Limb (tissue), 2 donors: Measurements from ENCODE around the gene CLK2.
A peak's percentile ranks its signal among the peaks of the same experiment; 100 is the strongest.

ENCODE experiments used
- DNase-seq, 2 donors: peaks; one replicate each; pipeline ENCODE4 v3.0.0-alpha.2; 2016; ENCODE audit errors: extremely low spot score in 2 of 2

Gene CLK2

DNA sequence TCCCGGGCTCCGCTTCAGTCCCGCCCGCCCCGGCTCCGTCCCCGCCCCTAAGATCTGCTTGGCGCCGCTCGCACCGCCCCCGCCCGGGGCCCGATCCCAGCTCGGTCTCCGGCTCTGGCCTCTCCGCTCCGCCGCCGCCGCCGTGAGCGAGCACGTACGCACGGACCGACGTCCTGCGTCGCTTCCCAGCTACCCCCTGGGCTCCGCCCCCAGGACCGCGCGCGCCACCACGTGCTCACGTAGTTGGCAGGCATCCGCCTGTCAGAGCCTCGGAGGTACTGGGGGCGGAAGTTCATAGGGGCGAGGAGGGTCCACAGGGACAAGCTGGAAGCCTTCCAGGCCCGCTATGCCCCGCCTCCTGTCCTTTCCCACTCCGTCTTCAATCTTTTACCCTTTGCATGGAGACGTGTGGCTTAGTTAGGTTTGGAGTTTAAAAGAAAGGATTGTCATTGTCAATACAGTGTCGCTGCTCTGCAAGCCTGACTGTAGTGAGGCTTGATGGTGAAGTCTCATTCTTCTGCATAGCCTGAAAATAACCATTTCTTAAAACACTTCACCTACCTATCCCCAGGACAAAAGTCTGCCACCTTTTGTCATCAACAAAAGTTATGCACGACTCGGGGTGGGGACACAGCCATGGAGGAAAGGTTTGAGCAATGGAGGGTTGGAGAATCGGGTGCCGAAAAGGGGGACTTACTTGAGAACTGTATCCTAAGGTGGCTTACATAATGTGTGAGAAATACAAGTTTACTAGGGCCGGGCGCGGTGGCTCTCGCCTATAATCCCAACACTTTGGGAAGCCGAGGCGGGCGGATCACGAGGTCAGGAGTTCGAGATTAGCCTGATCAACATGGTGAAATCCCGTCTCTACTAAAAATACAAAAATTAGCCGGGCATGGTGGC is at the start of gene CLK2:
TSS of gene CLK2 (minus strand) at position 162 of the 903 bp plus-strand sequence. CDS start 2,527 bp downstream, outside the sequence.
- DNase-seq = peak; percentile 95 to 97

DNA sequence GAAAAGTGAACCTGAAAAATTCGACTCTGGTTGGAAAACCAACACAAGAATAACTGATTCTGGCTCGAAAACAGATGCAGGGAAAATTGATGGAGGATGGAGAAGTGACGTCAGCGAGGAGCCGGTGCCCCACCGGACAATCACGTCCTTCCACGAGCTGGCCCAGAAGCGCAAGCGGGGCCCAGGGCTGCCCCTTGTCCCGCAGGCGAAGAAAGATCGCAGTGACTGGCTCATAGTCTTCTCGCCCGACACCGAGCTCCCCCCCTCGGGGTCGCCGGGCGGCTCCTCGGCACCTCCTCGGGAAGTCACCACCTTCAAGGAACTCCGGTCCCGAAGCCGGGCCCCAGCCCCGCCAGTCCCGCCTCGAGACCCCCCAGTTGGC is 49.3 kb upstream of the CLK2 start:
- DNase-seq = peak in 1 of 2 donors; percentile 24

DNA sequence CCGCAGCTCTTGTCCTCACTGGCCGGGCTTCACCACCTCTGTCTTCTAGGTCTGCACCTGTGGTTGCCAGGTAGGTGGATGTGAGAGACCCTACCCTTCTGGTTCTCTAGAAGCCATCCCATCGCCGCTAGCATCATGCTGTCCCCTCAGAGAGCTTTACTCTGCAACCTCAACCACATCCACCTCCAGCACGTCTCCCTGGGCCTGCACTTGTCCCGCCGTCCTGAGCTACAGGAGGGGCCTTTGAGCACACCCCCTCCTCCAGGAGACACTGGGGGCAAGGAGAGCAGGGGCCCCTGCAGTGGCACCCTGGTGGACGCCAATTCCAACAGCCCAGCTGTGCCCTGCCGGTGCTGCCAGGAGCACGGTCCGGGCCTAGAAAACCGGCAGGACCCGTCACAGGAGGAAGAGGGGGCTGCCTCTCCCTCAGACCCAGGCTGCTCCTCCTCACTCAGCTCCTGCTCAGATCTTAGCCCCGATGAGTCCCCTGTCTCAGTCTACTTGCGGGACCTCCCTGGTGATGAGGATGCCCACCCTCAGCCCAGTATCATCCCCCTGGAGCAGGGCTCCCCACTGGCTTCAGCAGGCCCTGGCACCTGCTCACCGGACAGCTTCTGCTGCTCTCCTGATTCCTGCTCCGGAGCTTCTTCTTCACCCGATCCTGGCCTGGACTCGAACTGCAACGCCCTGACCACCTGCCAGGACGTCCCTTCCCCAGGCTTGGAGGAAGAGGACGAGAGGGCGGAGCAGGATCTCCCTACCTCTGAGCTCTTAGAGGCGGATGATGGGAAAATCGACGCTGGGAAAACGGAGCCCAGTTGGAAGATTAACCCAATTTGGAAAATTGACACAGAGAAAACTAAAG is 48.6 kb upstream of the CLK2 start:
- peak in 1 of 2 donors; percentile 40 for DNase-seq

DNA sequence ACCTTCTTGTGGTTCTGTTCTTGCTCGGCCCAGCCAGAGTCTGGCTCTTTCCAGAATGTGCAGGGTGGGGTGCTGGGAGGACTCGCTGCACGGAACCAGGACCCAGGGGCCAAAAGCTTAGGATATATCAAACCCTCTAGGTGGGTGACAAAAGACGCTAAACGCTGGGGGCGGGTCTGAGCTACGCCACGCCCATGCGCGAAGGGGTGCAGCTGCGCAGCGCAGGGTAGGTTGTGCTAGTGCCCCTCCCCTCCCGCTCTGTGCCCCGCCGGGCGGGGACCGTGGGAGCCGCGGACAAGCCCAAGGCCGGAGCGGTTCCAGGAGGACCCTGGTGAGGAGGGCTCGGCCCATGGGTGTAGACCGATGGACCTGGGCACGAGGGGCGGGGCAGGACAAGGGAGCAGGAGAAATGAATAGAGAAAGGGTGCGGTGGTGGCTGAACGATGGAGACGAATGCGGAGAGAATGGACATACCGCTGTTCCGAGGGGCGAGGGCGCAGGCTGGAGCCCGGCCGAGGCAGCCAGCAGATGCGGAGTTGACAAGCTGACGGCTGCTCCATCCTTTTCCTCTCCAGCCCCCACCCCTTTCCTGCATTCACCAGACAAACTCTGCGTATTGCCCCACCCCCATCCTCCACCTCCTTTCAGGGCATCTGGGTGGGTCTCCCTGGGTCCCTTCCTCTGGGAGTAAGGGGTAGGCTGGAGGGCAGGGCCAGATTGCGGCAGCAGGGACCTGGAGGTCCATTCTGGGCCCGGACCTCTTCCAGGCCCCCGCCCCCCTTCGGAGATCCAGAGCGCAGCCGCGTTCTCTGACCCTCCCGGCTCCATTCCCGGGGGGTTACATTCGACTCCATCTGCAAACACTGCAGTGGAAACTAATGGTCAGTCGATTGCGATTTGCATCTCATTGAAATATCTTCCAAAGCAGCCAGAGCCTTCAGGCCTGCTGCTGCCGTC is 47.6 kb upstream of the CLK2 start, which contains the start of gene RUSC1:
TSS of gene RUSC1 (plus strand) at position 234 of the 957 bp plus-strand sequence. CDS start 880 bp downstream, outside the sequence.
- peak; percentile 56 to 88 for DNase-seq

DNA sequence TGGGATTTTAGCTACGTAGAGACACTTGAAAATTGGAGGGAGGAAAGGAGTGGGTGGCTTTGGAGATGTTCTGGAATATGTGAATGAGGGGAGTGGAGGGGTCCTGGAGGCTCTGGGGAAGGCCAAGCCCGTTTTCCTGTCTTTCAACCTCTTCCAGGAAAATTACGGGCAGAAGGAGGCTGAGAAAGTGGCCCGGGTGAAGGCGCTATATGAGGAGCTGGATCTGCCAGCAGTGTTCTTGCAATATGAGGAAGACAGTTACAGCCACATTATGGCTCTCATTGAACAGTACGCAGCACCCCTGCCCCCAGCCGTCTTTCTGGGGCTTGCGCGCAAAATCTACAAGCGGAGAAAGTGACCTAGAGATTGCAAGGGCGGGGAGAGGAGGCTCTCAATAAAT is 46.9 kb upstream of the CLK2 start:
- no peak for DNase-seq

DNA sequence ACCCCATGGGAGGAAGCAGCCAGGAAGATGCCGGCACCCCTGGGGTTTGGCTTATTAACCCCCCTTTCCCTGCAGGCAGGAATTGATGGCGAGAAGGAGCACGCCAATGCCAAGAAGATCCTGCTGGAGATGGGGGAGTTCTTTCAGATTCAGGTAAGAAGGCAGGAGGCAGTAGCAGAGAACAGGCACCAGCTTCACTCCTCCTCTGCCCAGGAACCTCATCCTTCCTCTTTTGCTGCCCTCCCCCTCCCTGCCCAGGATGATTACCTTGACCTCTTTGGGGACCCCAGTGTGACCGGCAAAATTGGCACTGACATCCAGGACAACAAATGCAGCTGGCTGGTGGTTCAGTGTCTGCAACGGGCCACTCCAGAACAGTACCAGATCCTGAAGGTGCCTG is 46.2 kb upstream of the CLK2 start:
- DNase-seq = no peak

DNA sequence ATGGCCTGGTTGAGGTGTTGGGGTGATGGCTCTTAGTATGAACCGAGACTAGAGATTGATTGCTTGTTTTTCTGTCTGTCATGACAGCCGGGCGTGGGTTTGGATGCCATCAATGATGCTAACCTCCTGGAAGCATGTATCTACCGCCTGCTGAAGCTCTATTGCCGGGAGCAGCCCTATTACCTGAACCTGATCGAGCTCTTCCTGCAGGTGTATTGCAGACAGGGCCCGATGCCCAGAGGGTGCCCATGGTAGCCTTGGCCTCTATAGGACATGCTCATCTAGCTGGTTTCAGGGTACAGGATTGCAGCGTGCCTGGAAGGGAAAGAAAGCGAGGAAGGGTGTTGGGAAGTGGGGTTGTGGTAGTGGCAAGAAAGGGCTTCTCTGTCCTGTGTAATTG is 44.8 kb upstream of the CLK2 start:
- DNase-seq = no peak

DNA sequence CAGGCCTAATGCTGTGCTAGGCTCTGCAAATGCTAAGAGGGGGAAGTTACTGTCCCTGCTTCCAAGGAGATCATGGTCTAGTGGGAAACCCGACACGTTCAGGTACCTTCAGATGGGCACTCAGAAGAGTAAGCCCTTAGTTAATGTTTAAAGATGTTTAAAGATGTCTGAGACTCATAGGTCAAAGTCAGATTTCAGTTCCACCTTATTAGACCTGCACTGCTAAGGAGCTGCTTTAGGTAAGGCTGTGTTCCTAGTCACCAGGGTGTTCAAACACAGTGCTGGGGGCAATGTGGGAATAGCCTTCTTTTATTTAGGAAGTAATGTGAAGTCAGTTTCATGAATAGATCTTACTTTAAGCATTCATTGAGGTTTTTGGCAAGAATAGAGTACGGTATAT is 43.6 kb upstream of the CLK2 start:
- DNase-seq = no peak

DNA sequence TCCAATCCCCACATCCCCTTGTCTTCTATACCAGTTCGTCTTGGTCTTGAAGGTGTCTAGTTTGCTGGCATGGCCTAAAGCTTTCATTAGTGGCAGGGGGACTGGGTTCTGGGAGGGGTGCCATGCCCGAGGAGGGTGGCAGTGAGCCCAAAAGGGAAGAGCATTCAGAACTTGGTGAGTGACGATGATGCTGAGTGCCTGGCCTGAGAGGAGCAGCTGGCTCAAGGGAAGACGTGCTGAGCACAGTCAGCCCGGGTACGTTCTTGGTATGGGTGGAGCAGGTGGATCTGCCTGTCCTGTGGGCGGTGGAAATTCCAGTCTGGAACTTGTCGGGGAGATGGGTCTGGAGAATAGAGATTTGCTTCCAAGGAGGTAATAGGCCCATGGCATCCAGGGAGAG is 40.0 kb upstream of the CLK2 start:
- no peak for DNase-seq

DNA sequence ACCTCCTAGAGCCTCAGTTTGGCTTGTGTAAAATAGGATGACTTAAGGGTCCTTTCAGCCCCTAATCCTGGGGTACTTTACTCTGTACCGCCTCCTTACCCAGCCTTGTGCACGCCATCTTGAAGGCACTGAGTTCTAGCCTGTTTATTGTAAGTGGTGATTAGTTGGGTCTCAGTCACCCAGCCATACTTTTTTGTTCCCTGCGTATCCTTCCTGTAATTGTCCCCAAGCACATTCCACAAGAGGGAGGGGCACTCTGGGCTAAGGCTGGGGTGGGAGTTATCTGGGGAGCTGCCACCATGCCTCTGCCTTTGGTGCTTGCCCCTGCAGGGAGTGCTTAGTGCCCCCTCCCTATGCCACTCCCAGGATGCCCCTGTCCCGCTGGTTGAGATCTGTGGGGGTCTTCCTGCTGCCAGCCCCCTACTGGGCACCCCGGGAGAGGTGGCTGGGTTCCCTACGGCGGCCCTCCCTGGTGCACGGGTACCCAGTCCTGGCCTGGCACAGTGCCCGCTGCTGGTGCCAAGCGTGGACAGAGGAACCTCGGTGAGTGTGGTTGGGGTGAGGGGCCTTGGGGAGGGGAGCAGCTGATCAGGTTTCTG is 36.2 kb upstream of the CLK2 start:
- DNase-seq = peak in 1 of 2 donors; percentile 46

DNA sequence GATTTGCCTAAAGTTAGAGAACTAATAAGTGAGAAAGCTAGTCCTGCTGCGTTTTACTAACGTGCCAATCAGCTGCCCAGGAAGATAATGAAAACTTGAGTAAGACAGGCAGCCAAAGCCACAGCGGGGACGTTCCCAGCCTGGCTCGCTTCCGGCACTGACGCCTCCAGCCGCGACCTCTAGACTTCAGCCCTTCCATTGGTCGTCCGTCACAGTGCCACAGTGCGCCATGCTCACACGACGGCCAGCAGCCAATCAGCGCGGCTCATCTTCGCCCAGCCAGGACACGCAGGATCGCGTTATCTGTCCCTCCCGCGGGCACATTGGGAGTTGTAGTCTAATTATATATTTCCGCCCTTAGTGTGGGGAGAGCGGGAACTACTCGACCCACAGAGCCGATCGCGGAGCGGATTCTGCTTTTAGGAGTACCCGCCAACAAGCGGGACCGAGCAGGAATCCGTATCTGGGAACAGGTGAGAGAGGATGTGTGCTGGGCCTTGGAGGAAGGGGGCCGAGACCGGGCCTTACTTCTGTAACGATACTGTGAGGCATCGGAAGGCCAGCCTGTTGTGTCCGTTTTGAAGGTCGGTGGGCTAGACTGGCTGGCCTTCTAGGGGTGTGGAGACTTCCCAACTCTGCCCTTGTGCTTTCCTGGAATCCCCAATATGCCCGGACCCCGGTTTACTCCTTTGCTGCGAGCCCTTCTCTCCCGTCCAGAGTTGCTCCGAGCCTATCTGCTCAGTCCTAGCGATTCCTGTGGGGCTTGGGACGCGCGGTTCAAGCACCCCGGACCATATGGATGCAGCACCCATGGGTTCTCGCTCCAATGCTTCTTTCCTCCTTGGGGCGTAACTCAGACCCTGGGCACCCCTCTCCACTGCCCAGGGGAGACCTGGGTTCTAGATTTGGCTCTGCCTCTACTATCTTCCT is 35.5 kb upstream of the CLK2 start, which contains the start of gene FDPS:
TSS of gene FDPS (plus strand) at position 374 of the 930 bp plus-strand sequence. CDS start 924 bp downstream, outside the sequence.
- DNase-seq = peak; percentile 97 to 99

DNA sequence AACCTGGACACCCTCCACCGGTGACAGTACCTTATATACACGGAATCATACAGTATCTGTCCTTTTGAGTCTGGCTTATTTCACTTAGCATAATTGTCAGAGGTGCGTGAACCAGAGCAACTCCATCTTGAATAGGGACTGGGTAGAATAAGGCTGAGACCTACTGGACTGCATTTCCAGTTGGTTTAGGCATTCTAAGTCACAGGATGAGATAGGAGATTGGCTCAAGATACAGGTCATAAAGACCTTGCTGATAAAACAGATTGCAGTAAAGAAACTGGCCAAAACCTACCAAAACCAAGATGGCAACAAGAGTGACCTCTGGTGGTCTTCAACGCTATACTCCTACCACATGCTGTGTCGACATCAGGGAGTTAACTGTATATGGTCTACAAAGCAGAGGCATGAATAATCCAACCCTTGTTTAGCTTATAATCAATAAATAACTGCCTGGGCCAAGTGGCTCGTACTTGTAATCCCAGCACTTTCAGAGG is 34.0 kb upstream of the CLK2 start:
- peak in 1 of 2 donors; percentile 36 for DNase-seq

DNA sequence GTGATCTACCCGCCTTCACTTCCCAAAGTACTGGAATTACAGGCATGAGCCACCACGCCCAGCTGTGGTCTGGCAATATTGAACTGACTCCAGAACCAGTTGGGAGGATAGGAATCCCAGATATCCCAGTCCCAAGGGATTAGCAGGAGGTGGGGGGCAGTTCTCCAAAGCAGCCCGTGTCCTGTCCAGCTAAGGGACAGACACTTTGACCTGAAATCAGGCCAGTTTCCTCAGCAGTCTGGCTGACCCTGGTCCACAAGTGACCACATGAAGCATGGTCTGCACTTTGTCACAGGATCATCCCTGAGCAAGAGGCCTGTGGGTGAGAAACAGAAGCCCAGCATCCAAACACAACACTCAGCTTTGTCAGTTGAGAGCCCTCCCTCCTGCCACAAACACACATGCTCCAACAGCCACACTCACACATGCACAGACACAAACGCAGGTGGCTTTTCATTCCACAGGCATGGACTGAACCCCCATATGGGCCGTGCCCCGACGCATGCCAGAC is 32.6 kb upstream of the CLK2 start:
- no peak for DNase-seq

DNA sequence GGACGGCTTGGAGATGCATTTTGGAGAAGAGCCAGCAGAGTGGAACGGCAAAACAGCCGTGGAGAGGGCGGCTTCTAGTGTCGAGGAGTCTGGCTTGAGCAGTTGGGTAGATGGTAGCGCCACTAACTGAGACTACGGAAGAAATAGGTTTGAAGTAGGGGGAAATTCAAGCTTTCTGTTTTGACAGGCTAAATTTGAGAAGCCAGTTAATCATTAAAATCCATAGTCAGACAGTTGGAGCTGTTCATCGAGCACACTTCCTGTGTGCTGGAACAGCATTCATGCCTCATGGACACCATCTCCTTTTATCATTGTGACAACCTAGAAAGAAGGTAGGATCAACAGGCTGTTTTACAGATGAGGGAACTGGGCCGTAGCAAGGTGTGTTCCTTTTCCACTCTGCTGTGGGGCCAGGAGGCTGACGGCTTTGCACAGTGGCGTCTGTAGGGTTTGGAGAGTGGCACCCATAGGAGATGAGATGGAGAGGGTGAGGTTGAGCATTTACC is 31.3 kb upstream of the CLK2 start:
- no peak for DNase-seq

DNA sequence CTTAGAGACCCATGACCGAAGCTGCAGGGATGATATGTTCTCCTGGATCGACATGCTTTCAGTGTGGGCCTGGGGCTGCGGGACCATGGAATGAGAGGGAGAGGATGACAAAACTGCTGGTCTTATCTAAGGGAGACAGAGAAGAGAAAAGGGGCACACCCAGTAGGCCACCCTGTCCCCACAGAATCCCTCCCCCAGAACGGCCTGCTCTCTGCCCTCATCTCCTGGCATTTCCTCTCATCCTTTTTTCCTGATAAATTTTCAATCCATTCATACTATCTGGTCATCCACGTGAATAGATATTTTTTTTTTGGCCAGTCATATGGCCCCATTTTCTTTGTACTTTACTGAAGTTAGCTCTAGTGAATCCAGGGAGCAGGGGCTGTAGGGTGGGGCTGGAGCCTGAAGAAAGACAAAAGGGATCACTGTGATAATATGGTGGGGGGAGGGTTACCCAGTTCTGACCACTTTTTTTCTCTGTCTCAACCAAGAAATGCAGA is 28.1 kb upstream of the CLK2 start, which contains the start of gene PKLR:
TSS of gene PKLR (minus strand) at position 97 of the 500 bp plus-strand sequence. CDS start at position 54, 43 bp downstream.
- no peak for DNase-seq

DNA sequence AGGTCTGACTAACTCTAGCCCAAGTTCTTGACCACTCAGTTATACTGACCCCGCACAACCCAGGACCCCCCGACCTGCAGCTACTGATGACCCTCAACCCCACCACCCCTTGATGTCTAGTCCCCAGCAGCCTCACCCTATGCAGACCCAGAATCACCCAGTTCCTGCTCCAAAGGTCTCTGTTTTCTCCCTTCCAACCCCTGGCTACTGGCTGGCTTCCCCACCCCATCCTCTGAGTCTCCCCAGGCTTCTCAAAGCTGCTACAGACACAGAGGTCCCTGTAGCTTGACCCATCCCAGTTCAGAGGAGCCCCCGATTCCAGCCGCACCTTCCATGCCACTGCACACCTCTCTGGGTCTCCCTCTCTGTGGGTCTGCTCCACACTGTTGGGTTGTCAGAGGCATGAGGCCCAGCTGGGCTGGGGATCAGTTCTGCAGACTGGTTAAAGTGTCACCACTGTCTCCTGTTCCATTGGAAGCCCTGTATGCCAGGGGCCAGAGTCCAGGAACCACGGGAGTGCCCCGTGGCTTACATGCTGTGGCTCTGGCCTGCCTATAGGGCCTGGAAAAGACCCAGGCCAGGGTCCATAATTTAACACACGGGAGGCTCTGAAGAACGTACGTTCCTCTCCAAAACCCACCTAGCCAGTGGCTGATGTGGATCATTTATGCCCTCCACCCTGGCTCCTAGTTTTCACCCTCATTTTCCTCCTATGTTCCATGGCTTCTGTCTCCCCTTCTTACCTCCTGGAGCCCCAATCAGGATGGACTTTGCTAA is 27.4 kb upstream of the CLK2 start:
- no peak for DNase-seq

DNA sequence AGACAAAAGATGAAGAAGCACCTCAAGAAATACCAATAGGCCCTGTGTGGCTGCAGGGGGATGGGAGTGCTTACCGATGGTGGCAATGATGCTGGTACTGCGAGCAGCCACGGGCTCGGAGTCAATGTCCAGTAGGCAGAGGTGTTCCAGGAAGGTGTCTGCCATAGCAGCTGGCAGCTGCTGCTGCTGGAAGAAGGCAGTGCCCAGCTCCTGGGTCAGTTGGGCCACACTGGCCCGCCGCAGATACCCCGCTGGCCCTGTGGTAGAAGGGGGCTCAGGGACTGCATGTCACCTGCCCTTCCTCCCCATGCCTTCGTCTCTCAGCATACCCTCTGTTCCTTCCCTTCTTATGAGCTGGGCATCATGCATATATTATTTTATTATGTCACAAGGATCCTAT is 26.7 kb upstream of the CLK2 start:
- DNase-seq = no peak

DNA sequence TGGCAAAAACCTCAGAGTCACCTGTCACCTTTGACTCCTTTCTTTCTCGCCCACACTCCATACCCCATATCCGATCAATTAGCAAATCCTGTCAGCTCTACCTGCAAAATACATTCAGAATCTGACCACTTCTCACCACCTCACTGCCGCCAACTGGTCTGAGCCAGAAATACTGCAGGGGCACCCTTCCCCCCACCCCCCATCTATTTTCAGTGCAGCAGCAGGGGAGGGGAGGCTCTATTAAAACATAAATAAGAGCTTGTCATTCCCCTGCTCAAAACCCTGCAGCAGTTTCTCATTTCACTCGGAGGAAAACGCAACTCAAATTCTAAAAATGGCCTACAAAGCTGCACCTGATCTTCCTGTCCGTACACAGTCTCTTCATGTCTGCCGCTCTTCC is 24.1 kb upstream of the CLK2 start:
- no peak for DNase-seq
